Neural crest cell (in vitro differentiated cells): Measurements from ENCODE around the gene CEP89. TPM values are rescaled to one million over a fixed set of nuclear protein-coding genes. Genes with fewer than 3 reads are reported as not detected.
A peak's percentile ranks its signal among the peaks of the same experiment; 100 is the strongest.
"Not testable (repeated sequence)": the region's sequence is repeated elsewhere in the genome, so short reads cannot be mapped to it uniquely, and the experiment has no call there.

ENCODE experiments used
- DNase-seq: peaks from one replicate; pipeline ENCODE4 v3.0.0; 2021; ENCODE audit warnings: low read depth, mixed read lengths, low spot score
- H3K27ac Mint-ChIP-seq: one replicate; pipeline ENCODE4 v1.8.0; 2021; ENCODE audit warnings: mild to moderate bottlenecking, mixed read lengths; ENCODE audit not compliant: unreplicated experiment
- H3K27me3 Mint-ChIP-seq: 2 replicates; pipeline ENCODE4 v1.8.0; 2021; ENCODE audit warnings: low read depth, mild to moderate bottlenecking, mixed read lengths
- H3K36me3 Mint-ChIP-seq: 2 replicates; pipeline ENCODE4 v1.8.0; 2021; ENCODE audit warnings: low read depth, mild to moderate bottlenecking, mixed read lengths
- H3K4me1 Mint-ChIP-seq: 2 replicates; pipeline ENCODE4 v1.8.0; 2021; ENCODE audit warnings: mixed read lengths
- H3K4me3 Mint-ChIP-seq: one replicate; pipeline ENCODE4 v1.8.0; 2021; ENCODE audit warnings: mild to moderate bottlenecking, mixed read lengths
- H3K9me3 Mint-ChIP-seq: 2 replicates; pipeline ENCODE4 v1.8.0; 2021; ENCODE audit warnings: mixed read lengths
- total RNA-seq: library from RNA; stranded (reverse); gene quantifications from 2 replicates; pipeline ENCODE4 v1.2.1, GENCODE V29; 2021
- TF ChIP-seq, protein P1 (sequence below): fragments of 200-600 bp; sonication (generic); conservative IDR thresholded peaks from 2 replicates; pipeline ENCODE4 v1.5.0; 2021; ENCODE audit warnings: antibody characterized with exemption, mild to moderate bottlenecking

Gene CEP89
- total RNA-seq, 1 donor from 2014 or later: 50.8 TPM

DNA sequence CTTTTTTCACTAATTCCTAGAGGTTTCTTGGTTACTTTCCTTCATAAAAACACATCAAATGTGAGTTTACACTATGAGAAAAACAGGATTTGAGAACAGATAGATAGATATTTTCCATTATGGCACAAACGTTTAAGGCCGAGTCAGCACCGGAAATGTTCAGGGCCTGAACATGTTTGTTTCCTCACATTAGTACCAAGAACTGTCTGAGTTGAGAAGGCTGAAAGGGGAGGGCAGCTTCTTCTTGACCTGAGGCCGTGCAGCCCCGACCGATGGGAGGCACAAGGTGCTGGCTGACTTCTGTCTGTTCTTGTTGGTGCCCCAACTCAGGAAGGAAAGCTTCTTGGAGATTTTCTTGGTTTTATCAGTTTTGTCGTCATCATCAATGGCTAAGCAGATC lies 8.0 kb upstream of the CEP89 start:
- H3K36me3 Mint-ChIP-seq, H3K27me3 Mint-ChIP-seq, H3K4me3 Mint-ChIP-seq, H3K4me1 Mint-ChIP-seq, H3K9me3 Mint-ChIP-seq, DNase-seq, H3K27ac Mint-ChIP-seq: not testable (repeated sequence)

DNA sequence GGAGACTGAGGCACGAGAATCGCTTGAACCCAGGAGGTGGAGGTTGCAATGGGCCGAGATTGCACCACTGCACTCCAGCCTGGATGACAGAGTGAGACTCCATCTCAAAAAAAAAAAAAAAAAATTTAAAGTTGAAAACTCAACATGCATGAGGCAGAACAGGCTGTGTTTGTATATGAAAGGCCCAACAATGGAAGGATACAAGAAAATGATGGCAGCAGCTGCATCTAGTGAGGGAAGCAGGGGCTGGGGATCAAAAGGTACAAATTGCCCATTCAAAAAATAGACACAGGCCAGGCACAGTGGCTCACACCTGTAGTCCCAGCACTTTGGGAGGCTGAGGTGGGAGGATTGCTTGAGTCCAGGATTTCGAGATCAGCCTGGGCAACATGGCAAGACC lies 6.1 kb upstream of the CEP89 start:
- not testable (repeated sequence) for H3K4me1 Mint-ChIP-seq, H3K27me3 Mint-ChIP-seq, H3K36me3 Mint-ChIP-seq, DNase-seq, H3K9me3 Mint-ChIP-seq, H3K4me3 Mint-ChIP-seq, H3K27ac Mint-ChIP-seq

DNA sequence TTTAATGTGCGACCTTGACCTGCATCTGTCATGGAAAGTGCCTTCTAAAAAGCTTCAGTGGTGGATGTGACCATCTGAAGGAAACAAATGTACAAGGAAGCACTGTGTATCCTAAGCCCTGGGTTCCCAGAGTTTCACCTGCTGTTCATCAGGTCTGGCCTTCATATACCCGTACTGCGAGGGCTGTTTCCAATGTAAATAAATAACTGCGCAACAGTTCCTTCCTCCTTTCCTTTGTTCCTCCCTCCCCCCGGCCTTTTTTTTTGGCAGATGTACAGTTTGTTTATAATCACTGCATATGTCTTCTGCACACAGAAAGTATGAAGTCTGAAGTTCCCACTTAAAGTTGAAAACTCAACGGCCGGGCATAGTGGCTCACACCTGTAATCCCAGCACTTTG lies 5.5 kb upstream of the CEP89 start:
- H3K9me3 Mint-ChIP-seq: no peaks in the 10 kb centered on the region

DNA sequence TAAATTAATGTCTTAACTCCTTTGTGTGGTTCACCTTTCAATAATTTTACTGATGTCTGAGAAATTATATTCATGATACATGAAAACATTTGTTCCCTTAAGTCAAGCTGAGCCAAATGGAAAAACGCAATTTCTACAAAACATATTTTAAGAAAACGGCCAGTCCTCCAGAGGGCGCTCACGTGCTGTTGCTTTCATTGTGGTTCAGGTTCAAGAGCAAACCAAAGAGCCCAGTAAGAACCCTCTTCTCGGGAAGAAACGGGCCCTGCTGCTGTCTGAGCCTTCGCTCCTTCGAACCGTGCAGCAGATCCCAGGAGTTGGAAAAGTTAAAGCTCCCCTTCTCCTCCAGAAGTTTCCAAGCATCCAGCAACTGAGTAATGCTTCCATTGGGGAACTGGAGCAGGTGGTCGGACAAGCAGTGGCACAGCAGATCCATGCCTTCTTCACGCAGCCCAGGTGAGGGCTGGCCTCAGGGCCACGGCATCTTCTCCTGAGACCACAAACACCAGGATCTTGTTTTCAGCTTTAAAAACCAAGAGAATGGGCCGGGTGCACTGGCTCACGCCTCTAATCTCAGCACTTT lies 4.6 kb upstream of the CEP89 start:
- H3K27ac Mint-ChIP-seq: no peak overlapping the region
- H3K9me3 Mint-ChIP-seq: no peaks in the 10 kb centered on the region
- peak overlapping the region; percentile 67 for H3K4me3 Mint-ChIP-seq
- TF ChIP-seq, protein P1, sequence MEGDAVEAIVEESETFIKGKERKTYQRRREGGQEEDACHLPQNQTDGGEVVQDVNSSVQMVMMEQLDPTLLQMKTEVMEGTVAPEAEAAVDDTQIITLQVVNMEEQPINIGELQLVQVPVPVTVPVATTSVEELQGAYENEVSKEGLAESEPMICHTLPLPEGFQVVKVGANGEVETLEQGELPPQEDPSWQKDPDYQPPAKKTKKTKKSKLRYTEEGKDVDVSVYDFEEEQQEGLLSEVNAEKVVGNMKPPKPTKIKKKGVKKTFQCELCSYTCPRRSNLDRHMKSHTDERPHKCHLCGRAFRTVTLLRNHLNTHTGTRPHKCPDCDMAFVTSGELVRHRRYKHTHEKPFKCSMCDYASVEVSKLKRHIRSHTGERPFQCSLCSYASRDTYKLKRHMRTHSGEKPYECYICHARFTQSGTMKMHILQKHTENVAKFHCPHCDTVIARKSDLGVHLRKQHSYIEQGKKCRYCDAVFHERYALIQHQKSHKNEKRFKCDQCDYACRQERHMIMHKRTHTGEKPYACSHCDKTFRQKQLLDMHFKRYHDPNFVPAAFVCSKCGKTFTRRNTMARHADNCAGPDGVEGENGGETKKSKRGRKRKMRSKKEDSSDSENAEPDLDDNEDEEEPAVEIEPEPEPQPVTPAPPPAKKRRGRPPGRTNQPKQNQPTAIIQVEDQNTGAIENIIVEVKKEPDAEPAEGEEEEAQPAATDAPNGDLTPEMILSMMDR: peak; percentile 86
- H3K36me3 Mint-ChIP-seq: peaks cover 9% of the 10 kb centered on the region
- DNase-seq: peak; percentile 81
- H3K27me3 Mint-ChIP-seq: no peaks in the 10 kb centered on the region
- H3K4me1 Mint-ChIP-seq: peaks cover 14% of the 10 kb centered on the region

More for the DNA sequence above, 5.5 kb upstream of the CEP89 start:
- peaks cover 6% of the 10 kb centered on the region for H3K4me1 Mint-ChIP-seq
- peaks cover 5% of the 10 kb centered on the region for H3K36me3 Mint-ChIP-seq
- DNase-seq: no peak
- TF ChIP-seq, protein P1: no peak
- no peaks in the 10 kb centered on the region for H3K27me3 Mint-ChIP-seq
- no peak overlapping the region for H3K4me3 Mint-ChIP-seq
- no peak overlapping the region for H3K27ac Mint-ChIP-seq

DNA sequence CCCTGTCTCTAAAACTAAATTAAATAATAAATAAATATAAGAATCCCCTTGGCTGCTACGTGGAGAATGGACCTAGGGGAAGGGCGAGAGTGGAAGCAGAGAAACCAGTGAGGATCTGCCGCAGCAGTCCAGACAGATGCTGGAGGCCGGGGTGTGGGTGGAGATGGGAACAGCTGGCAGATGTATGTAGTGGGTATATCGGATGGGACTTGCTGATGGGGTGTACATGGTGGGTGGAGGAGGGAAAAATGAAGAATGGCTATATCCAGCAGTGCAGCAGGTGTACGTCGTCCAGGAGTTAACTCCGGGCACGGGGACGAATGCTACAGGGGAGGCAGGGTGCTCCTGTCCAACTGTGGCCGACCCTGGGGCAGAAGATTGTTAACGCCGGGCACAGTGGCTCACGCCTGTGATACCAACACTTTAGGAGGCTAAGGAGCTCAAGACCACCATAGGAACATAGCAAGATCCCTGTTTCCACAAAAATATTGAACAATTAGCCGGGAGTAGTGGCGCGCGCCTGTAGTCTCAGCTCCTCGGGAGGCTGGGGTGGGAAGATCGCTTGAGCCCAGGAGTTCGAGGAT lies 654 bp downstream of the CEP89 start:
- Mint-ChIP-seq H3K27ac (peak overlapping the region; percentile 91), H3K4me3 (peak overlapping the region; percentile 100), H3K9me3 (no peaks in the 10 kb centered on the region), H3K4me1 (peaks cover 22% of the 10 kb centered on the region), H3K27me3 (no peaks in the 10 kb centered on the region), H3K36me3 (peaks cover 11% of the 10 kb centered on the region)
- no peak for DNase-seq
- TF ChIP-seq, protein P1: no peak

DNA sequence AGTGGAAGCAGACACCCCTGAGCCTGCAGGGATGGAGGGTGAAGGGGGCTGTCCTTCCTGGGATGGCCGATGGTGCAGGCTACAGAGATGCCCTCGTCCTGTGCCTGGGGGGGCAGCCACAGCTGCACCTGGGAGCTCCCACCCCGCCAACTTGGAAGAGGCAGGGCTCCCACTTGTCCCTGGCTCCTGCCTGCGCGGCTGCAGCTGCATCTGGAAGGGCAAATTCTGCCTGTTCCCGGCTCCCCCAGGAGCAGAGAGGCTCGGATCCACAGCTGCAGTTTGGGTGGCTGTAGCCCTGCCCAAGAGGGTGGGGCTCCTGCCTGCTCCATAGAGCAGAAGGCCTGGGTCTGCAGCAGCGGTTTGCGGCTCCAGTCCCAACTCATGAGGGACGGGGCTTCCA lies 2.2 kb downstream of the CEP89 start:
- TF ChIP-seq, protein P1: no peak
- Mint-ChIP-seq H3K36me3 (peaks cover 6% of the 10 kb centered on the region), H3K4me1 (peaks cover 17% of the 10 kb centered on the region), H3K27me3 (no peaks in the 10 kb centered on the region), H3K4me3 (peak overlapping the region; percentile 78), H3K9me3 (no peaks in the 10 kb centered on the region), H3K27ac (no peak overlapping the region)
- DNase-seq: no peak
